ENCODE measurements around the gene CCDC93.

The CCDC93 gene

GRCh38 chr2:118054213-118055008, 40.5 kb upstream of the CCDC93 start:
- H3K4me1 ChIP-seq (ENCODE audit: control insufficient read depth, insufficient read depth, low read length), result peaks cover 19% of the 10 kb centered on the region
- H3K36me3 ChIP-seq (ENCODE audit: control insufficient read depth, insufficient read depth, low read length, severe bottlenecking), result no peaks in the 10 kb centered on the region
- no peaks in the 10 kb centered on the region for H3K9me3 ChIP-seq (ENCODE audit: control insufficient read depth, low read length)
- H3K4me3 ChIP-seq (ENCODE audit: low read length), result no peak overlapping the region
- H3K27me3 ChIP-seq (replicated peaks; ENCODE audit: control insufficient read depth, insufficient read depth, low read length), result no peaks in the 10 kb centered on the region
- H3K9ac ChIP-seq (ENCODE audit: low read length), result no peak overlapping the region
- DNase-seq (ENCODE audit: low read depth), result no peak

DNA sequence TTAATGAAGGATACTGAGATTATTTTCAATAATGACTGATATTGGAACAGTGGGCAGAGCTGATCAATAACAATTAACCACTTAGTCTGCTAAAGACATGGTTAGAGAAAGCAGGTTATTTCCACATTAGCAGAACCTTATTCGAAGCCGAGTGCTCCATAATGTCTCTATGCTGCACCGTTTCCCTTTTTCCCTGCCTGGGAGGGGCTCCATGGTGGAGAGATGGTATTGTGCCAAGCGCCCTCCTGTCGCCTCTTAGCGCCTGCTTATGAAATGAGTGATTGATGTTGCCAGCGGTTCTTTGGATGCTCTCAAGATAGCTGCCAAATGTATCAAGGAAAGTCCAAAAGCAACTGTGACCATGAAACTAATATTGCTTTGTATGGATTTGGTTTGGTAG, 39.8 kb upstream of the CCDC93 start:
- no peaks in the 10 kb centered on the region for H3K9me3 ChIP-seq (ENCODE audit: control insufficient read depth, low read length)
- DNase-seq (ENCODE audit: low read depth), result no peak
- H3K36me3 ChIP-seq (ENCODE audit: control insufficient read depth, insufficient read depth, low read length, severe bottlenecking), result no peaks in the 10 kb centered on the region
- H3K9ac ChIP-seq (ENCODE audit: low read length), result no peak overlapping the region
- no peaks in the 10 kb centered on the region for H3K27me3 ChIP-seq (replicated peaks; ENCODE audit: control insufficient read depth, insufficient read depth, low read length)
- H3K4me3 ChIP-seq (ENCODE audit: low read length), result no peak overlapping the region
- peaks cover 14% of the 10 kb centered on the region for H3K4me1 ChIP-seq (ENCODE audit: control insufficient read depth, insufficient read depth, low read length)

DNA sequence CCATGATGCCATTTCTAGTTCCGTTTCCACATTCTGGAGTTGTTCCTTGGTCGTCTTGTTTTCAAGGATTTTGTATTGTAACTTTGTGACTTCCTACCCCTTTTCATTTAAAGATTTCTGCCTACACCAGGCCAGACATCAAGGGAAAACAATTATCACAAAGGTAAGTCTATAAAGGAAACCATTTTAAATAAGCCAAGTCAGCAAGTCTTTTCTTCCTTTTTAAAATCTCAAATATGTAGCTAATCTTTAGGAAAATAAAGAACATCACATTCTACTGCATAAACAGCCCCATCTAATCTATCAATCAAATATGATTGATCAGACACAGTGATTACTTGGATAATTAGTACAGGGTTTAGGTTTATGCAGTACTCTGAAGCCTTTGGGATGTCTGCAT, 38.6 kb upstream of the CCDC93 start:
- Histone ChIP-seq H3K4me1 (ENCODE audit: control insufficient read depth, insufficient read depth, low read length) (peaks cover 22% of the 10 kb centered on the region), H3K9ac (ENCODE audit: low read length) (no peak overlapping the region), H3K36me3 (ENCODE audit: control insufficient read depth, insufficient read depth, low read length, severe bottlenecking) (no peaks in the 10 kb centered on the region), H3K9me3 (ENCODE audit: control insufficient read depth, low read length) (no peaks in the 10 kb centered on the region), H3K27me3 (replicated peaks; ENCODE audit: control insufficient read depth, insufficient read depth, low read length) (no peaks in the 10 kb centered on the region), H3K4me3 (ENCODE audit: low read length) (no peak overlapping the region)
- DNase-seq (ENCODE audit: low read depth), result no peak

DNA sequence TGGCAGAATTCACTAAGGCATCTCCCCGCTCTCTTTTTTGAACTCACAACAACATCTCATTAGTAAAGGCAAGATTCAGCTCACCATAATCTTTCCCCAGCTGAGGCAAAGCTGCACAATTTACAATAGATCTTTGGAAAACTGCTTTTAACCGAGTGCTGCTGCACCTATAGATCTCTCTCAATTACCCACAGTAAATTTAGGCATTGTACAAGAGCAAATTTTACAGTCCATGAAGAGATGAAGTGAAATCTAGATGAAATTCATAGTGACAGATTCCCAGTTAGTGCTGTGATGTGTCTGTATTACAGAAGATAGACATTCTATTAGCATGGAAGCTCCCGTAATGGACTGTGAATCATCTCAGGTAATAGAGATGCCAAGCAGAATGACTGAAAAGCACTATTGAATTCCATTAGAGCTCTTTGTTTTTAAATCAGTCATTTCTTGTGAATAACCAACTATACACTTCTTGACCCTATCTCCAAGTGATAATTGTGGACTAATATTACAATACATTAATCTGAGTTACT, 38.0 kb upstream of the CCDC93 start:
- H3K36me3 ChIP-seq (ENCODE audit: control insufficient read depth, insufficient read depth, low read length, severe bottlenecking), result no peaks in the 10 kb centered on the region
- no peaks in the 10 kb centered on the region for H3K9me3 ChIP-seq (ENCODE audit: control insufficient read depth, low read length)
- no peak overlapping the region for H3K4me3 ChIP-seq (ENCODE audit: low read length)
- no peak overlapping the region for H3K9ac ChIP-seq (ENCODE audit: low read length)
- DNase-seq (ENCODE audit: low read depth), result no peak
- H3K27me3 ChIP-seq (replicated peaks; ENCODE audit: control insufficient read depth, insufficient read depth, low read length), result no peaks in the 10 kb centered on the region
- peaks cover 27% of the 10 kb centered on the region for H3K4me1 ChIP-seq (ENCODE audit: control insufficient read depth, insufficient read depth, low read length)

GRCh38 chr2:118050974-118051373, 37.1 kb upstream of the CCDC93 start:
- H3K4me1 ChIP-seq (ENCODE audit: control insufficient read depth, insufficient read depth, low read length), result peaks cover 33% of the 10 kb centered on the region
- no peak overlapping the region for H3K9ac ChIP-seq (ENCODE audit: low read length)
- no peak overlapping the region for H3K4me3 ChIP-seq (ENCODE audit: low read length)
- no peaks in the 10 kb centered on the region for H3K9me3 ChIP-seq (ENCODE audit: control insufficient read depth, low read length)
- no peaks in the 10 kb centered on the region for H3K27me3 ChIP-seq (replicated peaks; ENCODE audit: control insufficient read depth, insufficient read depth, low read length)
- H3K36me3 ChIP-seq (ENCODE audit: control insufficient read depth, insufficient read depth, low read length, severe bottlenecking), result no peaks in the 10 kb centered on the region
- no peak for DNase-seq (ENCODE audit: low read depth)

GRCh38 chr2:118050386-118050785, 36.5 kb upstream of the CCDC93 start:
- DNase-seq (ENCODE audit: low read depth), result no peak
- no peak overlapping the region for H3K4me3 ChIP-seq (ENCODE audit: low read length)
- no peaks in the 10 kb centered on the region for H3K9me3 ChIP-seq (ENCODE audit: control insufficient read depth, low read length)
- no peak overlapping the region for H3K9ac ChIP-seq (ENCODE audit: low read length)
- peaks cover 33% of the 10 kb centered on the region for H3K4me1 ChIP-seq (ENCODE audit: control insufficient read depth, insufficient read depth, low read length)
- no peaks in the 10 kb centered on the region for H3K36me3 ChIP-seq (ENCODE audit: control insufficient read depth, insufficient read depth, low read length, severe bottlenecking)
- no peaks in the 10 kb centered on the region for H3K27me3 ChIP-seq (replicated peaks; ENCODE audit: control insufficient read depth, insufficient read depth, low read length)

DNA sequence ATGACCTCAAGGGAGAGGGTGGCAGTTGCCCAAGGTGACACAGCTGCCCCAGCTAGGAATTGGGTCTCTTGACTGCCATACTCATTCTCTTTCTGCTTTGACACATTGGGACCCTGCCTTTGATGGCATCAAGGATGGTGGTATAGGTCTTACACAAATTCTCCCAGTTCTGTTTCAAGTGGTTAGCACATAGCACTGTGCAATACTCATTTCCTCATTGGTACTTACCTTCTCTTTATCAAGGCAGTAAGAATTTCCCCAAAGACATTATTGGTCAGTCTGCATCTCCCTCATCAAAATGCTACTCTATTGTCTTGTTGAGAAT, 35.9 kb upstream of the CCDC93 start:
- Histone ChIP-seq H3K4me3 (ENCODE audit: low read length) (no peak overlapping the region), H3K27me3 (replicated peaks; ENCODE audit: control insufficient read depth, insufficient read depth, low read length) (no peaks in the 10 kb centered on the region), H3K9ac (ENCODE audit: low read length) (no peak overlapping the region), H3K9me3 (ENCODE audit: control insufficient read depth, low read length) (no peaks in the 10 kb centered on the region), H3K36me3 (ENCODE audit: control insufficient read depth, insufficient read depth, low read length, severe bottlenecking) (no peaks in the 10 kb centered on the region), H3K4me1 (ENCODE audit: control insufficient read depth, insufficient read depth, low read length) (peaks cover 33% of the 10 kb centered on the region)
- no peak for DNase-seq (ENCODE audit: low read depth)

GRCh38 chr2:118049140-118049815, 35.4 kb upstream of the CCDC93 start:
- DNase-seq (ENCODE audit: low read depth), result no peak
- Histone ChIP-seq H3K27me3 (replicated peaks; ENCODE audit: control insufficient read depth, insufficient read depth, low read length) (no peaks in the 10 kb centered on the region), H3K36me3 (ENCODE audit: control insufficient read depth, insufficient read depth, low read length, severe bottlenecking) (no peaks in the 10 kb centered on the region), H3K4me1 (ENCODE audit: control insufficient read depth, insufficient read depth, low read length) (peaks cover 33% of the 10 kb centered on the region), H3K9me3 (ENCODE audit: control insufficient read depth, low read length) (no peaks in the 10 kb centered on the region), H3K9ac (ENCODE audit: low read length) (no peak overlapping the region), H3K4me3 (ENCODE audit: low read length) (no peak overlapping the region)

- no peaks in the 10 kb centered on the region for H3K36me3 ChIP-seq (ENCODE audit: control insufficient read depth, insufficient read depth, low read length, severe bottlenecking)
- peaks cover 33% of the 10 kb centered on the region for H3K4me1 ChIP-seq (ENCODE audit: control insufficient read depth, insufficient read depth, low read length)
- no peaks in the 10 kb centered on the region for H3K27me3 ChIP-seq (replicated peaks; ENCODE audit: control insufficient read depth, insufficient read depth, low read length)
- no peaks in the 10 kb centered on the region for H3K9me3 ChIP-seq (ENCODE audit: control insufficient read depth, low read length)
- peak overlapping the region; percentile 81 for H3K9ac ChIP-seq (ENCODE audit: low read length)
- no peak overlapping the region for H3K4me3 ChIP-seq (ENCODE audit: low read length)
- no peak for DNase-seq (ENCODE audit: low read depth)
Measured at GRCh38 chr2:118048401-118048800, 34.5 kb upstream of the CCDC93 start.

- H3K4me1 ChIP-seq (ENCODE audit: control insufficient read depth, insufficient read depth, low read length), result peaks cover 33% of the 10 kb centered on the region
- H3K27me3 ChIP-seq (replicated peaks; ENCODE audit: control insufficient read depth, insufficient read depth, low read length), result no peaks in the 10 kb centered on the region
- DNase-seq (ENCODE audit: low read depth), result peak; percentile 28
- H3K4me3 ChIP-seq (ENCODE audit: low read length), result peak overlapping the region; percentile 67
- peak overlapping the region; percentile 81 for H3K9ac ChIP-seq (ENCODE audit: low read length)
- H3K9me3 ChIP-seq (ENCODE audit: control insufficient read depth, low read length), result no peaks in the 10 kb centered on the region
- no peaks in the 10 kb centered on the region for H3K36me3 ChIP-seq (ENCODE audit: control insufficient read depth, insufficient read depth, low read length, severe bottlenecking)
Measured at GRCh38 chr2:118047380-118047826, 33.5 kb upstream of the CCDC93 start.

GRCh38 chr2:118046634-118047210, 32.9 kb upstream of the CCDC93 start:
- Histone ChIP-seq H3K27me3 (replicated peaks; ENCODE audit: control insufficient read depth, insufficient read depth, low read length) (no peaks in the 10 kb centered on the region), H3K9me3 (ENCODE audit: control insufficient read depth, low read length) (no peaks in the 10 kb centered on the region), H3K4me3 (ENCODE audit: low read length) (peak overlapping the region; percentile 67), H3K4me1 (ENCODE audit: control insufficient read depth, insufficient read depth, low read length) (peaks cover 33% of the 10 kb centered on the region), H3K9ac (ENCODE audit: low read length) (peak overlapping the region; percentile 81), H3K36me3 (ENCODE audit: control insufficient read depth, insufficient read depth, low read length, severe bottlenecking) (no peaks in the 10 kb centered on the region)
- DNase-seq (ENCODE audit: low read depth), result peak; percentile 79
